Colonic mucosa (tissue), 4 donors: ENCODE data around the gene GJC1. TPM values are rescaled to one million over a fixed set of nuclear protein-coding genes. Genes with fewer than 3 reads are reported as not detected.
A peak's percentile ranks its signal among the peaks of the same experiment; 100 is the strongest.

Experiments used
- DNase-seq: peaks from one replicate; pipeline ENCODE4 v3.0.0-alpha.2; 2020
- H3K27ac ChIP-seq: fragments of 200-600 bp; one replicate; pipeline ENCODE4 v1.8.0; 2021
- H3K27me3 ChIP-seq: fragments of 200-600 bp; one replicate; pipeline ENCODE4 v1.8.0; 2021
- H3K36me3 ChIP-seq: fragments of 200-600 bp; one replicate; pipeline ENCODE4 v1.8.0; 2021
- H3K4me1 ChIP-seq: fragments of 200-600 bp; one replicate; pipeline ENCODE4 v1.8.0; 2021; ENCODE audit warnings: mild to moderate bottlenecking
- H3K4me3 ChIP-seq: fragments of 200-600 bp; one replicate; pipeline ENCODE4 v1.8.0; 2021
- H3K9ac ChIP-seq, 2 donors: one replicate each; pipeline ENCODE4 v1.7.0; 2013; ENCODE audit warnings: control low read depth in 2 of 2, low read depth in 2 of 2, low read length in 2 of 2
- H3K9me3 ChIP-seq: fragments of 200-600 bp; one replicate; pipeline ENCODE4 v1.8.0; 2021
- intact Hi-C: fragments of 100-400 bp; cut with DNase I; formaldehyde crosslinking; loops from one replicate; pipeline ENCODE4 v1.14.1; 2022
- total RNA-seq, 2 donors: library from RNA; stranded (reverse); fragmentation: NEBNext Ultra II Directional in 1 of 2; extraction: Animal tissue kit (Norgen Biotek cat#: 25700) in 1 of 2; gene quantifications; one replicate each; pipeline ENCODE4 v1.2.1, GENCODE V29; 2021
- TF ChIP-seq, protein P1 (sequence below): fragments of 200-600 bp; IDR thresholded peaks from one replicate; pipeline ENCODE4 v1.8.0; 2022; ENCODE audit warnings: antibody characterized with exemption, mild to moderate bottlenecking
- donor health status: healthy.
- donor health status: DM: no; HTN: no; CAD: no.
- donor health status: DM: no; HTN: no; CAD: no.

GJC1 gene
- total RNA-seq, 2 donors from 2014 or later: 1.1 to 8.2 TPM

DNA sequence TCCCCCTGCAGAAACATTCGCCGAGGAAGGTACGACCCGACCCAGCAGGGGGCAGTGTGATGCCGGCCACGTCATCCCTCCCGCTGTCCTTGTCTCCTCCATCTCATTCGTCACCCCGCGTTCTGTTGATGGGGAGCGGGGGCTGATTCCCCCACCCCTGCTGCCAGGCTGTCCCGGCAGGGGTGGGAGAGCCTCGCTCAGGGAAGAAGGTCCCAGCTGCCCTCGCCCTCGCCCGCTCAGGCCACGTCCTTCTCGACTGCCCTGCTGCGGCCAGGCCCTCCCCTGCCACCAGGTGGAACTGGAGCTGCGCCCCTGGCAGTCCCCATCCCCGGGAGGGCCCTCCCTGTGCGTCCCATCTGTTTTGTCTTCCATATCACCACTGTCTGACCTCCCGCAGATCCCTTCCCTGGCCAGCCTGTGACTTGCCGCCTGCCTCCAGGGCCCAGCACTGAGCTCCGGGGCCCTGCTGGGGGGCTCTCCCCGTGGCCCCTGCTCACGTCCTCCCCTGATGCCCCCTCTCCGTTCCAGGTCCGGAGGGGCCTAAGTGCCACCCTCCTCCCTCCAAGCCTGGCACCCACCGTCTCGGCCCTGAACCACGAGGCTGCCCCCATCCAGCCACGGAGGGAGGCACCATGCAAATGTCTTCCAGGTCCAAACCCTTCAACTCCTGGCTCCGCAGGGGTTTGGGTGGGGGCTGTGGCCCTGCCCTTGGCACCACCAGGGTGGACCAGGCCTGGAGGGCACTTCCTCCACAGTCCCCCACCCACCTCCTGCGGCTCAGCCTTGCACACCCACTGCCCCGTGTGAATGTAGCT is 50.7 kb downstream of the GJC1 start:
- H3K9me3 ChIP-seq: no peaks in the 10 kb centered on the region
- peak; percentile 82 for DNase-seq
- no peak overlapping the region for H3K27ac ChIP-seq

DNA sequence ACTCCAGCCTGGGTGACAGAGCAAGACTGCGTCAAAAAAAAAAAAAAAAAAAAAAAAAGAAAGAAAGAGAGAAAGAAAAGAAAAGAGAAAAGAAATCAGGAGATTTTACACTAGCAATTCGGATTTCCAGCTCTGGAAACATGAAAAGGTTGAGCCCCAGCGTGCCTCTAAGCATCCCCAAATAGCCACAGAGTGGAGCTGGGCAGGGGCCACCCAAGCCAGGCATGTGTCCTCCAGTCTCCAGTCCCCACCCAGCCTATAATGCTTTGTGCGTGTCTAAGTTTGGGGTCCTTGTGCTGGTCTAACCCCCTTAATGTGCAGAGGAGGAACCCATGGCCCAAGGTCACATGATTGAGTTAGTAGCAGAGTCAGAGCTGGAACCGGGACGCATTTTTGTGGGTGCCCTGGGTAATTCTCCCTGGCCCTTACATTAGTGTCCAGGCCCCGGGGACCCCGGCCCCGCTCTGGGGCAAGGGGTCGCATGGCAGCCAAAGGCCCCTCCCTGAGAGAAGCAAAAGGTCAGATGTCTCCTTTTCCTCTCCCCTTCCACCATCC is 51.4 kb downstream of the GJC1 start:
- H3K4me3 ChIP-seq: peak overlapping the region; percentile 29
- H3K9me3 ChIP-seq: no peaks in the 10 kb centered on the region
- no peaks in the 10 kb centered on the region for H3K4me1 ChIP-seq
- intact Hi-C loops: loop anchor here (10.0 kb wide), 1 partner anchor 246 kb away; no protein-coding TSS in a partner anchor
- TF ChIP-seq, protein P1, sequence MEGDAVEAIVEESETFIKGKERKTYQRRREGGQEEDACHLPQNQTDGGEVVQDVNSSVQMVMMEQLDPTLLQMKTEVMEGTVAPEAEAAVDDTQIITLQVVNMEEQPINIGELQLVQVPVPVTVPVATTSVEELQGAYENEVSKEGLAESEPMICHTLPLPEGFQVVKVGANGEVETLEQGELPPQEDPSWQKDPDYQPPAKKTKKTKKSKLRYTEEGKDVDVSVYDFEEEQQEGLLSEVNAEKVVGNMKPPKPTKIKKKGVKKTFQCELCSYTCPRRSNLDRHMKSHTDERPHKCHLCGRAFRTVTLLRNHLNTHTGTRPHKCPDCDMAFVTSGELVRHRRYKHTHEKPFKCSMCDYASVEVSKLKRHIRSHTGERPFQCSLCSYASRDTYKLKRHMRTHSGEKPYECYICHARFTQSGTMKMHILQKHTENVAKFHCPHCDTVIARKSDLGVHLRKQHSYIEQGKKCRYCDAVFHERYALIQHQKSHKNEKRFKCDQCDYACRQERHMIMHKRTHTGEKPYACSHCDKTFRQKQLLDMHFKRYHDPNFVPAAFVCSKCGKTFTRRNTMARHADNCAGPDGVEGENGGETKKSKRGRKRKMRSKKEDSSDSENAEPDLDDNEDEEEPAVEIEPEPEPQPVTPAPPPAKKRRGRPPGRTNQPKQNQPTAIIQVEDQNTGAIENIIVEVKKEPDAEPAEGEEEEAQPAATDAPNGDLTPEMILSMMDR: no peak
- no peaks in the 10 kb centered on the region for H3K36me3 ChIP-seq
- H3K27me3 ChIP-seq: no peaks in the 10 kb centered on the region
- DNase-seq: no peak
- no peak overlapping the region for H3K27ac ChIP-seq
- H3K9ac ChIP-seq: peak overlapping the region in 1 of 2 donors; percentile 34

More for the DNA sequence above, 50.7 kb downstream of the GJC1 start:
- H3K4me3 ChIP-seq: peak overlapping the region; percentile 29
- no peaks in the 10 kb centered on the region for H3K36me3 ChIP-seq
- H3K27me3 ChIP-seq: no peaks in the 10 kb centered on the region
- H3K9ac ChIP-seq: peak overlapping the region; percentile 34 to 68
- TF ChIP-seq, protein P1: peak; percentile 80
- no peaks in the 10 kb centered on the region for H3K4me1 ChIP-seq
- intact Hi-C loops: loop anchor here (2.0 to 10.0 kb wide), 2 partner anchors 85 to 245 kb away; no protein-coding TSS in a partner anchor

DNA sequence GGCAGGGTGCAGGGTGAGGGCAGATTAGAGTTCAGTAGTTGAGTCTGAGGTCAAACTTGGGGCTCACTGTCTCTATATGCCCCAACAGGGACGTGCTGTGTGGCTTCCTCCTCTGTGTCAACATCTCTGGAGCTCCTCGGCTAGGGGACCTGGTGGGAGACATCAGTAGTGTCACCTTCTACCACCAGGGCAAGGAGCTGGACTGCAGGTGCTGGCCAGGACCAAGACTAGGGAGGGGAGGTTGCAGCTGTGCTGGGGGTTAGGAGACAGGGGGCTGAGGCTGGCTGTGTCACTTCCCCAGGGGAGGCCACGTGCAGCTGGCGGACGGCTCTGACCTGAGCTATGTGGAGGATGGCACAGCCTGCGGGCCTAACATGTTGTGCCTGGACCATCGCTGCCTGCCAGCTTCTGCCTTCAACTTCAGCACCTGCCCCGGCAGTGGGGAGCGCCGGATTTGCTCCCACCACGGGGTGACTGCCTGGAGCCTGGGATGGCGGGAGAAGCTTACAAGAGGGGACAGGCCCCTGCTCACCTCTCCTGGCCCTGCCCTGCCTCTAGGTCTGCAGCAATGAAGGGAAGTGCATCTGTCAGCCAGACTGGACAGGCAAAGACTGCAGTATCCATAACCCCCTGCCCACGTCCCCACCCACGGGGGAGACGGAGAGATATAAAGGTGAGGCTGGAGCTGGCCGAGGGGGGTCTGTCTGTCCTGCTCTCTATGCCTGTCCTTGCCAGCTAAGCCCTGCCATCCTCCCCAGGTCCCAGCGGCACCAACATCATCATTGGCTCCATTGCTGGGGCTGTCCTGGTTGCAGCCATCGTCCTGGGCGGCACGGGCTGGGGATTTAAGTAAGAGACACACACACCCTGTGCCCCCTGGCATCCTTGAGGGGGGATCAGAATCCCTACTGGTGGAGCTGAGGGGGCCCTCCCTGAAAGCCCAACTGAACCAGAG is 52.4 kb downstream of the GJC1 start:
- intact Hi-C loops: loop anchor here (10.0 kb wide), 1 partner anchor 247 kb away; no protein-coding TSS in a partner anchor
- no peak overlapping the region for H3K4me3 ChIP-seq
- H3K27me3 ChIP-seq: no peaks in the 10 kb centered on the region
- TF ChIP-seq, protein P1: no peak
- H3K27ac ChIP-seq: no peak overlapping the region
- no peaks in the 10 kb centered on the region for H3K4me1 ChIP-seq
- no peaks in the 10 kb centered on the region for H3K9me3 ChIP-seq
- DNase-seq: no peak
- no peak overlapping the region for H3K9ac ChIP-seq
- H3K36me3 ChIP-seq: no peaks in the 10 kb centered on the region

DNA sequence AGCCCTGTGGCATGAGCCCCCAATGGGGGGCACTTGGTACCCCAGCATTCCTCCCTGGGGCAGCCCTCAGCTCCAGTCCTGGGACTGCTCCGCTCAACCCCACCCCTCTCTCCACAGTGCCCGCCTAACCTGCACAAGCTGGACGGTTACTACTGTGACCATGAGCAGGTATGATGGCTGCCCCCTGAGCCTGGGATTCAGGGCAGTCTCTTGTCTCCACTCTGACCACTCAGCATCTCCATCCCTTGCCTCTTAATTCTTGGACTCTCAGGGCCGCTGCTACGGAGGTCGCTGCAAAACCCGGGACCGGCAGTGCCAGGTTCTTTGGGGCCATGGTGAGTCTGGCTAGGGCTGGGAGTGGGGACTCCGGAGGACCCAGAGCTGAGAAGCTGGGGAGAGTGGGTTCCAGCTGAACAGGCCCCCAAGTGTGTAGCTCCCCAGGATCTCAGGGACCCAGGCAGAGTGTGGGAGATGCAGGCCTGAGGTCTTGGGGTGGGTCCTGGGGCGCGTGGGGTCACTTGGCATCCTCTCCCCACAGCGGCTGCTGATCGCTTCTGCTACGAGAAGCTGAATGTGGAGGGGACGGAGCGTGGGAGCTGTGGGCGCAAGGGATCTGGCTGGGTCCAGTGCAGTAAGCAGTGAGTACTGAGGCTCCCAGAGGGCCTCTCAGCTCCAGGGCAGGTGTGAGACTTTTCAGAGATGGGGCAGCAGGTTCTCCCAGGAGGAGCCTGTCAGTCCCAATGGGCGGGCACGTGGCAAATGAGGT is 53.3 kb downstream of the GJC1 start:
- intact Hi-C loops: loop anchor here (10.0 kb wide), 1 partner anchor 248 kb away; no protein-coding TSS in a partner anchor
- Histone ChIP-seq H3K4me1 (no peaks in the 10 kb centered on the region), H3K36me3 (no peaks in the 10 kb centered on the region), H3K9me3 (no peaks in the 10 kb centered on the region), H3K27ac (no peak overlapping the region), H3K9ac (no peak overlapping the region), H3K27me3 (no peaks in the 10 kb centered on the region), H3K4me3 (no peak overlapping the region)
- TF ChIP-seq, protein P1: no peak
- DNase-seq: no peak
